ENCODE measurements around the gene SUV39H2.
"Not testable (repeated sequence)": the region's sequence is repeated elsewhere in the genome, so short reads cannot be mapped to it uniquely, and the experiment has no call there.

Gene SUV39H2

GRCh38 chr10:14891151-14891550 lies 12.5 kb downstream of the SUV39H2 start:
- Histone ChIP-seq H3K27me3 (replicated peaks in 2 of 5; ENCODE audit: control insufficient read depth in 4 of 5, insufficient read depth in 5 of 5, low read length in 4 of 5) (no peaks in the 10 kb centered on the region), H3K36me3 (ENCODE audit: control insufficient read depth in 4 of 4, insufficient read depth in 4 of 4, low read length in 3 of 4) (peaks cover 0 to 11% (median 2%) of the 10 kb centered on the region in 4 experiments), H3K4me1 (ENCODE audit: control extremely low read depth in 1 of 4, control insufficient read depth in 4 of 4, insufficient read depth in 4 of 4, low read length in 3 of 4) (peaks cover 0 to 6% (median 5%) of the 10 kb centered on the region in 4 experiments), H3K27ac (ENCODE audit: insufficient read depth in 1 of 2, low read depth in 1 of 2, low read length in 2 of 2, poor library complexity in 1 of 2, severe bottlenecking in 2 of 2) (no peak overlapping the region), H3K9me3 (ENCODE audit: control extremely low read depth in 1 of 5, control insufficient read depth in 4 of 5, insufficient read depth in 2 of 5, low read depth in 1 of 5, low read length in 4 of 5) (no peaks in the 10 kb centered on the region), H3K4me3 (ENCODE audit: control insufficient read depth in 1 of 7, extremely low read depth in 1 of 7, insufficient read depth in 4 of 7, low read depth in 2 of 7, low read length in 6 of 7) (no peak overlapping the region)
- ChIA-PET POLR2A (no interaction called here), CTCF (interaction anchor here (1.4 to 2.9 kb wide), 4 partner anchors 11 to 25 kb away, joined by 3 to 18 read pairs (median 11); no protein-coding TSS in a partner anchor)
- WGBS (ENCODE audit: insufficient coverage), result 100% methylated on average over 1 of the region's 1 CpG
- no peak for DNase-seq

- no CpG with 5 or more reads among the region's 1 CpG for WGBS (ENCODE audit: insufficient coverage)
- no peak overlapping the region for H3K27ac ChIP-seq (ENCODE audit: insufficient read depth in 1 of 2, low read depth in 1 of 2, low read length in 2 of 2, poor library complexity in 1 of 2, severe bottlenecking in 2 of 2)
- H3K36me3 ChIP-seq (ENCODE audit: control insufficient read depth in 4 of 4, insufficient read depth in 4 of 4, low read length in 3 of 4), result peaks cover 22 to 61% (median 38%) of the 10 kb centered on the region in 4 experiments
- no peak overlapping the region for H3K4me3 ChIP-seq (ENCODE audit: control insufficient read depth in 1 of 7, extremely low read depth in 1 of 7, insufficient read depth in 4 of 7, low read depth in 2 of 7, low read length in 6 of 7)
- no peaks in the 10 kb centered on the region for H3K27me3 ChIP-seq (replicated peaks in 2 of 5; ENCODE audit: control insufficient read depth in 4 of 5, insufficient read depth in 5 of 5, low read length in 4 of 5)
- peaks cover 0 to 14% (median 5%) of the 10 kb centered on the region in 5 experiments for H3K9me3 ChIP-seq (ENCODE audit: control extremely low read depth in 1 of 5, control insufficient read depth in 4 of 5, insufficient read depth in 2 of 5, low read depth in 1 of 5, low read length in 4 of 5)
- peaks cover 0 to 2% (median under 1%) of the 10 kb centered on the region in 4 experiments for H3K4me1 ChIP-seq (ENCODE audit: control extremely low read depth in 1 of 4, control insufficient read depth in 4 of 4, insufficient read depth in 4 of 4, low read length in 3 of 4)
- POLR2A ChIA-PET, result interaction anchor here (0.6 kb wide), 1 partner anchor 437 kb away, joined by 3 read pairs; no protein-coding TSS in a partner anchor
- DNase-seq, result peak; percentile 46 to 86 (median 80)
- CTCF ChIA-PET, result interaction anchor here (1.0 to 2.7 kb wide), 3 partner anchors 14 to 19 kb away, joined by 4 to 18 read pairs (median 7); no protein-coding TSS in a partner anchor
Observed at GRCh38 chr10:14904316-14904732, 25.7 kb downstream of the SUV39H2 start.

DNA sequence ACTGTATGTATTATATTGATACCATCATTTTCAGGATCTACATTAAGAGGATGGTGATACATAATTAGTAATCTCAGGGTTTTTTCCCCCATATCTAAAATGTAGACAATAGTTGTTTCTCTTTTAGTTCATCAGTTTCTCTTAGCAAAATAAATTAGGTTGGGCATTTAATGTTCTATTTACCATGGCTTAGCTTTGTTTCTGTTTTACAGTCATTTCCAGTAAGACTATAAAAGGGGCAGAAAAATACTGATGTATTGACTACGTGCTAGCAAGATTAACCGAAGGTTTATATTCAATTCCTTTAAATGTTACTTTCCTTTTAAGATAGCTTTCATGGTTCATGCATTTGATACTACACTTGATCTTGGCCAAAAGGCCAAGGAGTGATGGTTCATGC lies 26.2 kb downstream of the SUV39H2 start:
- ChIA-PET POLR2A (interaction anchor here (0.6 kb wide), 1 partner anchor 436 kb away, joined by 3 read pairs; no protein-coding TSS in a partner anchor), CTCF (interaction anchor here (0.6 to 2.7 kb wide), 7 partner anchors 12 to 43 kb away, joined by 3 to 18 read pairs (median 3); partner anchors contain the start of gene SUV39H2)
- Histone ChIP-seq H3K36me3 (ENCODE audit: control insufficient read depth in 4 of 4, insufficient read depth in 4 of 4, low read length in 3 of 4) (peaks cover 26 to 65% (median 40%) of the 10 kb centered on the region in 4 experiments), H3K9me3 (ENCODE audit: control extremely low read depth in 1 of 5, control insufficient read depth in 4 of 5, insufficient read depth in 2 of 5, low read depth in 1 of 5, low read length in 4 of 5) (peaks cover 0 to 14% (median 5%) of the 10 kb centered on the region in 5 experiments), H3K4me1 (ENCODE audit: control extremely low read depth in 1 of 4, control insufficient read depth in 4 of 4, insufficient read depth in 4 of 4, low read length in 3 of 4) (peaks cover 0 to 2% (median under 1%) of the 10 kb centered on the region in 4 experiments), H3K27me3 (replicated peaks in 2 of 5; ENCODE audit: control insufficient read depth in 4 of 5, insufficient read depth in 5 of 5, low read length in 4 of 5) (no peaks in the 10 kb centered on the region), H3K27ac (ENCODE audit: insufficient read depth in 1 of 2, low read depth in 1 of 2, low read length in 2 of 2, poor library complexity in 1 of 2, severe bottlenecking in 2 of 2) (no peak overlapping the region), H3K4me3 (ENCODE audit: control insufficient read depth in 1 of 7, extremely low read depth in 1 of 7, insufficient read depth in 4 of 7, low read depth in 2 of 7, low read length in 6 of 7) (no peak overlapping the region)
- no peak for DNase-seq
- no CpG with 5 or more reads among the region's 2 CpGs for WGBS (ENCODE audit: insufficient coverage)

- Histone ChIP-seq H3K27ac (ENCODE audit: insufficient read depth in 1 of 2, low read depth in 1 of 2, low read length in 2 of 2, poor library complexity in 1 of 2, severe bottlenecking in 2 of 2) (no peak overlapping the region), H3K36me3 (ENCODE audit: control insufficient read depth in 4 of 4, insufficient read depth in 4 of 4, low read length in 3 of 4) (peaks cover 34 to 70% (median 50%) of the 10 kb centered on the region in 4 experiments), H3K4me3 (ENCODE audit: control insufficient read depth in 1 of 7, extremely low read depth in 1 of 7, insufficient read depth in 4 of 7, low read depth in 2 of 7, low read length in 6 of 7) (no peak overlapping the region), H3K9me3 (ENCODE audit: control extremely low read depth in 1 of 5, control insufficient read depth in 4 of 5, insufficient read depth in 2 of 5, low read depth in 1 of 5, low read length in 4 of 5) (peaks cover 0 to 14% (median 5%) of the 10 kb centered on the region in 5 experiments), H3K4me1 (ENCODE audit: control extremely low read depth in 1 of 4, control insufficient read depth in 4 of 4, insufficient read depth in 4 of 4, low read length in 3 of 4) (peaks cover 0 to 2% (median under 1%) of the 10 kb centered on the region in 4 experiments), H3K27me3 (replicated peaks in 2 of 5; ENCODE audit: control insufficient read depth in 4 of 5, insufficient read depth in 5 of 5, low read length in 4 of 5) (no peaks in the 10 kb centered on the region)
- no peak for DNase-seq
- 33% methylated on average over 1 of the region's 2 CpGs for WGBS (ENCODE audit: insufficient coverage)
- ChIA-PET POLR2A (no interaction called here), CTCF (interaction anchor here (0.5 to 2.0 kb wide), 6 partner anchors 9 to 609 kb away, joined by 3 to 8 read pairs (median 6); no protein-coding TSS in a partner anchor)
Observed at GRCh38 chr10:14905890-14906289, 27.2 kb downstream of the SUV39H2 start.

- WGBS (ENCODE audit: insufficient coverage), result 93% methylated on average over 2 of the region's 2 CpGs
Observed at GRCh38 chr10:14906765-14907164, 28.1 kb downstream of the SUV39H2 start.

DNA sequence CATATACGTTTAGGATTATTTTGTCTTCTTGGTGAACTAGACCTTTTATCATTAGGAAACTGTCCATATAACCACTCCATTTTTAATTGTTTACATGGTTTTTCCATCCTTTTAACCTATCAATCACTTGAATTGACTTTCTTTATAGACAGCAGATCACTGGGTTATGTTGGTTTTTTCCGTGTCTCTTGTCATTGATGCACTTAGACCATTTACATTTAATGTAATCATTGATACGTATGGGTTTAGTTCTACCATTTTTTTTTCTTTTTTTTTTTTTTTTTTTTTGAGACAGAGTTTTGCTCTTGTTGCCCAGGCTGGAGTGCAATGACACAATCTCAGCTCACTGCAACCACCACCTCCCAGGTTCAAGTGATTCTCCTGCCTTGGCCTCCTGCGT lies 28.9 kb downstream of the SUV39H2 start:
- DNase-seq, result peak in 2 of 3 donors; percentile 26 to 54
- H3K27me3 ChIP-seq (replicated peaks in 2 of 5; ENCODE audit: control insufficient read depth in 4 of 5, insufficient read depth in 5 of 5, low read length in 4 of 5); POLR2A ChIA-PET; H3K27ac ChIP-seq (ENCODE audit: insufficient read depth in 1 of 2, low read depth in 1 of 2, low read length in 2 of 2, poor library complexity in 1 of 2, severe bottlenecking in 2 of 2); H3K4me3 ChIP-seq (ENCODE audit: control insufficient read depth in 1 of 7, extremely low read depth in 1 of 7, insufficient read depth in 4 of 7, low read depth in 2 of 7, low read length in 6 of 7); H3K4me1 ChIP-seq (ENCODE audit: control extremely low read depth in 1 of 4, control insufficient read depth in 4 of 4, insufficient read depth in 4 of 4, low read length in 3 of 4): not testable (repeated sequence)
- WGBS (ENCODE audit: insufficient coverage), result no CpG with 5 or more reads among the region's 4 CpGs
- CTCF ChIA-PET, result interaction anchor here (1.1 to 1.6 kb wide), 2 partner anchors 29 to 198 kb away, joined by 3 read pairs; partner anchors contain the start of gene SUV39H2
- Histone ChIP-seq H3K36me3 (ENCODE audit: control insufficient read depth in 4 of 4, insufficient read depth in 4 of 4, low read length in 3 of 4) (peaks cover 34 to 78% (median 57%) of the 10 kb centered on the region in 4 experiments), H3K9me3 (ENCODE audit: control extremely low read depth in 1 of 5, control insufficient read depth in 4 of 5, insufficient read depth in 2 of 5, low read depth in 1 of 5, low read length in 4 of 5) (peaks cover 0 to 14% (median 5%) of the 10 kb centered on the region in 5 experiments)

More at GRCh38 chr10:14906765-14907164, 28.1 kb downstream of the SUV39H2 start:
- H3K9me3 ChIP-seq (ENCODE audit: control extremely low read depth in 1 of 5, control insufficient read depth in 4 of 5, insufficient read depth in 2 of 5, low read depth in 1 of 5, low read length in 4 of 5), result peaks cover 0 to 14% (median 5%) of the 10 kb centered on the region in 5 experiments
- H3K27me3 ChIP-seq (replicated peaks in 2 of 5; ENCODE audit: control insufficient read depth in 4 of 5, insufficient read depth in 5 of 5, low read length in 4 of 5), result no peaks in the 10 kb centered on the region
- CTCF ChIA-PET, result interaction anchor here (1.1 to 2.0 kb wide), 3 partner anchors 17 to 198 kb away, joined by 3 to 8 read pairs (median 3); partner anchors contain the start of gene SUV39H2
- POLR2A ChIA-PET, result no interaction called here
- H3K36me3 ChIP-seq (ENCODE audit: control insufficient read depth in 4 of 4, insufficient read depth in 4 of 4, low read length in 3 of 4), result peaks cover 34 to 73% (median 52%) of the 10 kb centered on the region in 4 experiments
- no peak overlapping the region for H3K27ac ChIP-seq (ENCODE audit: insufficient read depth in 1 of 2, low read depth in 1 of 2, low read length in 2 of 2, poor library complexity in 1 of 2, severe bottlenecking in 2 of 2)
- peaks cover 0 to 2% (median under 1%) of the 10 kb centered on the region in 4 experiments for H3K4me1 ChIP-seq (ENCODE audit: control extremely low read depth in 1 of 4, control insufficient read depth in 4 of 4, insufficient read depth in 4 of 4, low read length in 3 of 4)
- no peak overlapping the region for H3K4me3 ChIP-seq (ENCODE audit: control insufficient read depth in 1 of 7, extremely low read depth in 1 of 7, insufficient read depth in 4 of 7, low read depth in 2 of 7, low read length in 6 of 7)
- no peak for DNase-seq

DNA sequence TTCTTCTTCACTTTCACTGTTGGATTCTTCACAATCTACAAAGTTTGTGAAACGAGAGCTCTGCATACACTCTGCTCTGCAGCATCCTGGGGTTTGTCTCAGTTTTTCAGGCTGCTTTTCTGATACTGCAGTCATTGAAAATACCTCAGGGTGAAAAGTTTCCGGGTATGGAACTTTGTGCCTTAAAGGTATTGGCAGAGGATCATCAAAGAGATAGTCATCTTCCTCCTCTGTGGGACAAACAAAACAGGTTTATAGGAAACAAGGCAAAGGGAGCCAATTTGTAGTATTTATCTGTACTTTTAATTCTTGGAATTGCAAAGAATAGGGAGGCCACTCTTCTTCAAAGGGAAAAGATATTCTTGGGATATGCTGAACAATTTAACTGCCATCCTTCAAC lies 30.4 kb downstream of the SUV39H2 start:
- ChIA-PET POLR2A (no interaction called here), CTCF (interaction anchor here (0.6 to 1.6 kb wide), 3 partner anchors 15 to 279 kb away, joined by 3 read pairs; no protein-coding TSS in a partner anchor)
- DNase-seq, result no peak
- Histone ChIP-seq H3K27ac (ENCODE audit: insufficient read depth in 1 of 2, low read depth in 1 of 2, low read length in 2 of 2, poor library complexity in 1 of 2, severe bottlenecking in 2 of 2) (no peak overlapping the region), H3K4me1 (ENCODE audit: control extremely low read depth in 1 of 4, control insufficient read depth in 4 of 4, insufficient read depth in 4 of 4, low read length in 3 of 4) (peaks cover 0 to 2% (median under 1%) of the 10 kb centered on the region in 4 experiments), H3K9me3 (ENCODE audit: control extremely low read depth in 1 of 5, control insufficient read depth in 4 of 5, insufficient read depth in 2 of 5, low read depth in 1 of 5, low read length in 4 of 5) (peaks cover 3 to 14% (median 5%) of the 10 kb centered on the region in 5 experiments), H3K27me3 (replicated peaks in 2 of 5; ENCODE audit: control insufficient read depth in 4 of 5, insufficient read depth in 5 of 5, low read length in 4 of 5) (no peaks in the 10 kb centered on the region), H3K4me3 (ENCODE audit: control insufficient read depth in 1 of 7, extremely low read depth in 1 of 7, insufficient read depth in 4 of 7, low read depth in 2 of 7, low read length in 6 of 7) (no peak overlapping the region), H3K36me3 (ENCODE audit: control insufficient read depth in 4 of 4, insufficient read depth in 4 of 4, low read length in 3 of 4) (peaks cover 39 to 83% (median 63%) of the 10 kb centered on the region in 4 experiments)
- WGBS (ENCODE audit: insufficient coverage), result 100% methylated on average over 2 of the region's 2 CpGs

Measured in common myeloid progenitor, CD34-positive (primary cell).